ENCODE results near the gene MEX3D. TPM values are rescaled to one million over a fixed set of nuclear protein-coding genes. Genes with fewer than 3 reads are reported as not detected.
A peak's percentile ranks its signal among the peaks of the same experiment; 100 is the strongest.

MEX3D gene
- total RNA-seq, 1 donor from 2014 or later: 2.1 TPM

DNA sequence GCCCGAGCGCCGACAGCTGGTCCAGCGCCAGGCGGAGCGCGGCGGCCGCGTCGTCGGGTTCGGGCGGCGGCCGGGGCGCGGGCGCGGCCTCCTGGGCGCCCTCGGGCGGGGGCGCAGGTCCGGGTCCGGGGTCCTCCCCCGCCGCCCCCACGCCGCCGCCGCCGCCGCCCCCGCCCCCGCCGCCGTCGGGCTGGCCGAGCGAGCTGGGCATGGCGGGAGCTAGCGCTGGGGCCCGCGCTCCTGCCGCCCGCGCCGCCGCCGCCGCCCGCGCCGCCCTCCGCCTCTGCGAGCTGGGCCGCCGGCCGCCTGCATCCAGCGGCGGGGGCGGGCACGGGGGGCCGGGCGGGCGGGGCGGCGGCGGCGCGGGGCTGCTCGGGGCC lies 287 bp downstream of the MEX3D start:
- CTCF ChIA-PET: no interaction called here
- Mint-ChIP-seq H3K36me3 (ENCODE audit: low read depth) (no peaks in the 10 kb centered on the region), H3K4me1 (peaks cover 5% of the 10 kb centered on the region), H3K27me3 (no peaks in the 10 kb centered on the region), H3K27ac (no peak overlapping the region), H3K9me3 (no peaks in the 10 kb centered on the region), H3K4me3 (no peak overlapping the region)
- POLR2A ChIA-PET: interaction anchor here (0.9 kb wide), 1 partner anchor 39 kb away, joined by 3 read pairs; no protein-coding TSS in a partner anchor
- intact Hi-C loops (cut with micrococcal nuclease): loop anchor here (1.0 kb wide), 1 partner anchor 23 kb away; no protein-coding TSS in a partner anchor
- TF ChIP-seq, protein P1, sequence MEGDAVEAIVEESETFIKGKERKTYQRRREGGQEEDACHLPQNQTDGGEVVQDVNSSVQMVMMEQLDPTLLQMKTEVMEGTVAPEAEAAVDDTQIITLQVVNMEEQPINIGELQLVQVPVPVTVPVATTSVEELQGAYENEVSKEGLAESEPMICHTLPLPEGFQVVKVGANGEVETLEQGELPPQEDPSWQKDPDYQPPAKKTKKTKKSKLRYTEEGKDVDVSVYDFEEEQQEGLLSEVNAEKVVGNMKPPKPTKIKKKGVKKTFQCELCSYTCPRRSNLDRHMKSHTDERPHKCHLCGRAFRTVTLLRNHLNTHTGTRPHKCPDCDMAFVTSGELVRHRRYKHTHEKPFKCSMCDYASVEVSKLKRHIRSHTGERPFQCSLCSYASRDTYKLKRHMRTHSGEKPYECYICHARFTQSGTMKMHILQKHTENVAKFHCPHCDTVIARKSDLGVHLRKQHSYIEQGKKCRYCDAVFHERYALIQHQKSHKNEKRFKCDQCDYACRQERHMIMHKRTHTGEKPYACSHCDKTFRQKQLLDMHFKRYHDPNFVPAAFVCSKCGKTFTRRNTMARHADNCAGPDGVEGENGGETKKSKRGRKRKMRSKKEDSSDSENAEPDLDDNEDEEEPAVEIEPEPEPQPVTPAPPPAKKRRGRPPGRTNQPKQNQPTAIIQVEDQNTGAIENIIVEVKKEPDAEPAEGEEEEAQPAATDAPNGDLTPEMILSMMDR (IDR thresholded peaks at IDR 0.05): no peak
- ATAC-seq (ENCODE audit: low read depth) (peak; percentile 43), DNase-seq (no peak)

GRCh38 chr19:1567116-1567847 lies 843 bp downstream of the MEX3D start:
- peak; percentile 27 for DNase-seq
- H3K36me3 Mint-ChIP-seq (ENCODE audit: low read depth): no peaks in the 10 kb centered on the region
- ChIA-PET CTCF (no interaction called here), POLR2A (no interaction called here)
- intact Hi-C loops (cut with micrococcal nuclease): no loop called here
- peaks cover 5% of the 10 kb centered on the region for H3K4me1 Mint-ChIP-seq
- no peak overlapping the region for H3K27ac Mint-ChIP-seq
- H3K9me3 Mint-ChIP-seq: no peaks in the 10 kb centered on the region
- H3K27me3 Mint-ChIP-seq: no peaks in the 10 kb centered on the region
- TF ChIP-seq, protein P1 (IDR thresholded peaks at IDR 0.05): no peak
- ATAC-seq (ENCODE audit: low read depth): no peak
- H3K4me3 Mint-ChIP-seq: peak overlapping the region; percentile 57

DNA sequence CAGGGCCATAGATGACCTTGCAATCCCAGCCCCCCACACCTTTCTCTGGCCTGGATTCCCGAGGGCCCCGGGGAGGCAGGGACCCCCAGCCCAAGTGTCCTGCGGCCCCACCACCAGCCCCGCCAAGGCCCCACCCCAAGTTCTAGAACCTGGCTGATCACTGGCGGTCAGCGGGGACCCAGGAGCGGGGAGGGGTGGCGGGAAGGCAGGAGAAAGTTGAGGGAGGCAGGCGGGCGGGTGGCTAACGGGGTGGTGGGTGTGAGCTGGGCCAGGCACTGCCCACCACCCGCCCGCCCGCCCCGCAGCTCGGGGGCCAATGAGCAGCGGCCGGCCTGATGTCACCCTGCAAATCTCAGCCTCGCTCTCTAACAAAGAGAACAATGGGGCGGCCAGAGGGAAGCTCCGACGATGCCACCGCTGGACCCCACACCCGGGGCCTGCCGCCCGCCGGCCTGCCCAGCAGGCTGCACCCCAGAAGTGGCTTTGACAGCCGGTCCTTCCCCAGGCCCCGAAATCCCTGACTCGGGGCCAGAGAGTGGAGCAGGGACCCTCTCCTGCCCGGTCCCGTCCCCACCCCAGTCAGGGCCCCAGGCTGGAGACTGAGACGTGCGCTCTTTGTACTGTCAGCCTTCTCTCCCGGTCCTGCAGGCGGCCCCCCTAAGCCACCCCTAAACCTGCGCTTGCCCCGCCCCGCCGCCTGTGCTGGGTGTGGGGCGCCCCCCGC lies 1.6 kb downstream of the MEX3D start:
- Mint-ChIP-seq H3K27me3 (no peaks in the 10 kb centered on the region), H3K36me3 (ENCODE audit: low read depth) (no peaks in the 10 kb centered on the region), H3K27ac (no peak overlapping the region), H3K9me3 (no peaks in the 10 kb centered on the region), H3K4me1 (peaks cover 5% of the 10 kb centered on the region), H3K4me3 (no peak overlapping the region)
- ChIA-PET CTCF (no interaction called here), POLR2A (no interaction called here)
- DNase-seq (no peak), ATAC-seq (ENCODE audit: low read depth) (no peak)
- intact Hi-C loops (cut with micrococcal nuclease): no loop called here
- TF ChIP-seq, protein P1 (IDR thresholded peaks at IDR 0.05): no peak

GRCh38 chr19:1563251-1563650 lies 4.9 kb downstream of the MEX3D start:
- POLR2A ChIA-PET: interaction anchor here (0.6 kb wide), 1 partner anchor 402 kb away, joined by 3 read pairs; no protein-coding TSS in a partner anchor
- ATAC-seq (ENCODE audit: low read depth): no peak
- intact Hi-C loops (cut with micrococcal nuclease): no loop called here
- H3K27ac Mint-ChIP-seq: no peak overlapping the region
- no peaks in the 10 kb centered on the region for H3K9me3 Mint-ChIP-seq
- no peaks in the 10 kb centered on the region for H3K36me3 Mint-ChIP-seq (ENCODE audit: low read depth)
- CTCF ChIA-PET: no interaction called here
- H3K4me1 Mint-ChIP-seq: no peaks in the 10 kb centered on the region
- TF ChIP-seq, protein P1 (IDR thresholded peaks at IDR 0.05): no peak
- H3K4me3 Mint-ChIP-seq: no peak overlapping the region
- DNase-seq: no peak
- no peaks in the 10 kb centered on the region for H3K27me3 Mint-ChIP-seq

DNA sequence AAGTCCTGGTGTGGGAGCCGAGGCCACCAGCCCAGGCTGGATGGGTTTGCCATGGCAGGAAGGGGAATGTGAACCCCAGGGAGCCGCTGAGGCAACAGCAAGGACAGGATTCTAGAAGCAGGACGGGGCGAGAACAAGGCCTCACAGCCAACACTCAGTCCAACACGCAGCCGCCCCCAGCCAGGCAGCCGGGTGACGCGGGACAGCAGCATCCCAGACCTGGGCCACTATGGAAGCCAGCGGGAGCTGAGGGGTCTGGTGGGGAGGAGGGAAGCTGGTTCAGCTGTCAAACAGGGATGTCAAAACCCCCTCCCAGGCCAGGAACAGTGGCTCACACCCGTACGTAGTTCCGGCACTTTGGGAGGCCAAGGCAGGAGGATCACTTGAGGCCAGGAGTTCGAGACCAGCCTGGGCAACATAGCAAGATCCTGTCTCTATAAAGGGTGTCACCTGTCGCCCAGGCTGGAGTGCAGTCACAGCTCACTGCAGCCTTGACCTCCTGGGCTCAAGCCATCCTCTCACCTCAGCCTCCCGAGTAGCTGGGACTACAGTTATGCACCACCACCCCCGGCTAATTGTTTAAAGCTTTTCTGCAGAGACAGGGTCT lies 6.8 kb downstream of the MEX3D start:
- intact Hi-C loops (cut with micrococcal nuclease): no loop called here
- H3K27ac Mint-ChIP-seq: no peak overlapping the region
- H3K36me3 Mint-ChIP-seq (ENCODE audit: low read depth): no peaks in the 10 kb centered on the region
- DNase-seq: no peak
- TF ChIP-seq, protein P1 (IDR thresholded peaks at IDR 0.05): no peak
- no peak for ATAC-seq (ENCODE audit: low read depth)
- CTCF ChIA-PET: no interaction called here
- no peak overlapping the region for H3K4me3 Mint-ChIP-seq
- no peaks in the 10 kb centered on the region for H3K9me3 Mint-ChIP-seq
- no peaks in the 10 kb centered on the region for H3K27me3 Mint-ChIP-seq
- POLR2A ChIA-PET: no interaction called here
- no peaks in the 10 kb centered on the region for H3K4me1 Mint-ChIP-seq
